CD1c-positive myeloid dendritic cell (primary cell): ENCODE results near the gene ZSWIM3.

Source experiments
- DNase-seq: peaks from one replicate; pipeline ENCODE4 v3.0.0-alpha.2; 2016; ENCODE audit errors: extremely low spot score

Gene ZSWIM3

DNA sequence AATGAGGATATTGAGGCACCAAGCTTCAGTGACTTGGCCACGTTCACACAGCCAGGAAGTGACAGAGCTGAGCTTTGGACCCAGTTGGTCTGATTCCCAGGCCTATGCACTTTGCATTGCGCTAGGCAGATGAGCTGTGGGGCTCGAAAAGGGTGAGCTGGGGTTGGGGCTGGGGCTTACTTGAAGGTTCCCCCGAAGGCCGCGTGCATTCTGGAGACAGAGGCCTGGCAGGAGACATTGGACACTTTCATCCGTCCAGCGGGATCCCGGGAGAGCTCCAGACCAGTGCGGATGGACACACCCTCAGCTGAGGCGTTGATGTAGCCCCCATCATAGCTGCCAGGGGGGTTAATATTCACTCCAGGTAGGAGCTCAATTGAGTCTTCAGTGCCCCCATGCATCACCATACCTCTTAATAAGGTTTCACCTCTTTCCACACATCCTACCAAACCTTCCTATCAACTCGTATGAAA is 52.0 kb downstream of the ZSWIM3 start:
- no peak for DNase-seq

DNA sequence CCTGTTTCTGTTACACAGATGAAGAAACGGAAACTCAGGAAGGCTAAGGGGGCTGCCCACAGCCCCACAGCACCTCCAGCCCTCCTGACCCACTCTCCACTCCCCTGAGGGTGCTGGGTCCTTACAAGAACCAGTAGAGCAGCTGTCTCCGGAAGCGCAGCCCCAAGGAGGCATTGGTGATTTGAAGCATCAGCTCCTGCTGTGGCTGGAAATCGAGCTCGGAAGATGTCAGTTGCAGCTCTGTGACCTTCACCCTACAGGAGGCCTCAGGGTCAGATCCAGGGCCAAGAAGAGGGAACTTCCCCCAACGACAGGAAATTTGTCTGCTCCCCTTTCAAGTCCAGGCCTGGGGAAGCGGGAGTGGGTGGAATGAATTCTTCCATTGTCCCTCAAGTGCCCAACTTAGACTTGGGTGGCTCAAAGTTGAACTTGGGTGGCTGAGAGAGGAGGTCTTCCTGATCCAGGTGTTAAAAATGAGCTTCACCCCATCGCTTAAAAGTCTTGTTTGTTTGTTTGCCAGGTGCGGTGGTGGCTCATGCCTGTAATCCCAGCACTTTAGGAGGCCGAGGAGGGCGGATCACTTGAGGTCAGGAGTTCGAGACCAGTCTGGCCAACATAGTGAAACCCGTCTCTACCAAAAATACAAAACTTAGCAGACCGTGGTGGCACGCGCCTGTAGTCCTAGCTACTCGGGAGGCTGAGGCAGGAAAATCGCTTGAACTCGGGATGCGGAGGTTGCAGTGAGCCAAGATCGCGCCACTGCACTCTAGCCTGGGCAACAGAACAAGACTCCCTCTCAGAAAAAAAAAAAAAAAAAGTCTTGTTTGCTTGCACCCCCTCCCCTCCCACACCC is 52.6 kb downstream of the ZSWIM3 start:
- peak; percentile 70 for DNase-seq

DNA sequence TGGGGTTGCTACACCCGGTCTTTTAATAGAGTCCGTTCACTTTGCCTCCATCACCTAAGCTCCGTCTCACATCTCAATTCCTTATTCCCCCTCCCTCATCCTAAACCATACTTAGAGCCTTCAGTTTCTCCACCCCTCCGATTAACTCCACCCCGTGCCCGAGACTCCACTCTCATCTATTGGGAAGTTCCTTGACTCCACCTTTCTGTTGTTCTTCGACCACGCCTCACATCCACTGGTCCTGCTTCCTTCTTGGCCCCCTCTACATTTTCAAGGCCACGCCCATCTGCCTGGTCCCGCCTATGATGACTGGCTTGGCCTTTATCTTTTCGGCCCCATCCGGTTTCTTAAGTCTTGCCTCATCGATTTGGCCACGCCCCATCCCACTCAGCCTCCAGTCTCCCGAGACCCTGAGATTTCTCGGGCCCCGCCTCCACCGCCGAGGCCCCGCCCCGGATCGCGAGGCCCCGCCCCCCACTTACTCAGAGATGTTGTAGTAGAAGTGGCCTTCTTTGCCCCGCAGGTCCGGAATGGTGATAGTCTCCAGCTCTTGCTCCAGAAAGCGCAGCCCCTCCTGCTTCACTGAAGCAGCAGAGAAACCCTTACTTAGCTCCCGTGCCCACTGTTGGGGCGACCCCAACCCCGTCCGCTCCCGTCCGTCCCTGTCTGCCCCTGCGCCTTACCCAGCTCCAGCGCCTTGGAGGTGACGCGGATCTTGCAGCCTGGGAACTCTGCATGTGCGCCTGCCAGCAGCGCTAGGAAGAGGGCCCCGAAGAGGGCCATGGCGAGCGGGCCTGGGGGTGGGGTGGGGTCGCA is 53.5 kb downstream of the ZSWIM3 start:
- DNase-seq, result peak; percentile 98

DNA sequence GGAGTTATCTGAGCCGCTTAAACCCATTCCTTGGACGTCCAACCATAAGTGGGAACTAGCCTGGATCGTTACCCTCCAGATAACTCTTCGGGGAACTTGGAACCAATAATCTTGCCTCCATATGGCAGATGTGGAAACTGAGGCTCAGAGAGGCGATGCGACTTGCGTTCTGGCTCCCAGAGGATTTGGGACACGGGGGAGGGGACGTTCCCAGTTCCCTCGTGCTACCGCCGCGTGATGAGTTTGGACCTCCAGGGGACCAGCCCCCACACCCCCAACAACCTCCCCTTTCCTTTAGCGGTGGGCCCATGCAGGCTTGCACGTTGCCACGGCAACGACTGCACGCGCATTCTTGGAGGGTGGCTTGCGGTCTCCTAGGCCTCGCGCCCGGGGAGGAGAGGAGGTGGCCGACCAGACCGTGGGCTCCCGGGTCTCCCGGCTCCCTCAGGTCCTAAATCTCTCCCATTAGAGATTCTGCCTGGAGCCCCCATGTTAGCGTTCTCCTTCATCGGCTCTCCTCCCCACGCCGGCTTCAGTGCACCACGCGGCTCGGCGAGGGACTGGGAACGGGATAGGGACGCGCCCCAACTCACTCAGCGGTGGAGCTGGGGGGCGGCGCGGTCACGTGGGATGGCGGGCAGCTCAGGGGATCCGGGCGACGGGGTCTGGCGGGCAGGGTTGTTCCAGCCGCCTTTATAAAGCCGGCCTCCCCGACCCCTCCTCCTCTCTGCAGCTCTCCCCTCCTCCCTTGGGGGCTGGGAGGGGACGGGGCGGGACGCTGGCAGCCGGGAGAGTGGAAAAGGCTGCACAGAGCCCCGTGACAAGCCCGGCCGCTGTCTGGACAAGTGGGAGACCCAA is 54.3 kb downstream of the ZSWIM3 start, which contains the start of gene PLTP:
PLTP (minus strand) TSS at position 670 of the 858 bp plus-strand sequence. CDS start 703 bp downstream, outside the sequence.
- DNase-seq, result peak; percentile 46

DNA sequence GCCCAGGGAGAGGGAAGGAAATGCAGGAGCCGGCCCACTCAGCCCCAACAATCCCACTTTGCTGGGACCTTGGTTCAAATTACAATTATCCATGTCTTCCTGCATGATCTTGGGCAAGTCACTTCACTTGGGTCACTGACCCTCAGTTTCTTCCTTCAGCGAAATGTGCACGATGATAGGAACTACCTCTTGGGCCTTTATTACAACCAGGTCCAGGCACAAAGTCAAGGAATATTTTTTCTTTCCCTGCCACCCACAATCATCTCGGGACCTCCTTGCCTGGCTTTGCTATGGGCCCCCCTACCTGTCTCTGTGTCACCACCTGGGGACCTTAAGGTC is 54.9 kb downstream of the ZSWIM3 start:
- no peak for DNase-seq

DNA sequence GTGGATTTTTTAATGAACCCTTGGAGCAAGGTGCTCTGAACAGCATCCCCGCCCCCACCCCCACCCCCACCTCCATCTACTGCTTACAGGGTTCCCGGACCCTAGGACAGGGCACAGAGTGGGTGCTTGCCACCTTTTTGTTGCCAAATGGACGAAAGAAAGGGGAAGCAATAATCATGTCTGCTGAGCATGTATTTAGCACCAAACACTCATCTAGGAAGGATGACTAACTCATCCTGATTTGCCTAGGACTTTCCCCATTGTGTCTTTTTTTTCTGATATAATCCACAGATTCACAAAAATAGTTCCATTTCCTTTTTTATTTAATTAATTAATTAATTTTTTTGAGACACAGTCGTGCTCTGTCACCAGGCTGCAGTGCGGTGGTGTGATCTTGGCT is 55.7 kb downstream of the ZSWIM3 start:
- DNase-seq, result peak; percentile 80

DNA sequence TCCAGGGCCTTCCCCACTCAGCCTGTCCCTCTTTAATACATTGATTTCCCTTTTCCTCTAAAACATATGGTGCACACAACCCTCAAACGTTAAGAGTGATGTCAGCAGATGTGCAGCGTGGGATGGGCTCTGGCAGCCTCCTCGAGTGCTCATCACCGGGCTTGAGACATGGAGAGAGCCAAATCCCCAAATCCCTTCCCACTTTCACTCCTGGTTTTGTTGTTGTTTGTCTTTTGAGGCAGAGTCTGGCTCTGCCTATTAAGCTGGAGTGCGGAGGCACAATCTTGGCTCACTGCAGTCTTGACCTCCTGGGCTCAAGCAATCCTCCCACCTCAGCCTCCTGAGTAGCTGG is 60.4 kb downstream of the ZSWIM3 start:
- DNase-seq, result no peak

DNA sequence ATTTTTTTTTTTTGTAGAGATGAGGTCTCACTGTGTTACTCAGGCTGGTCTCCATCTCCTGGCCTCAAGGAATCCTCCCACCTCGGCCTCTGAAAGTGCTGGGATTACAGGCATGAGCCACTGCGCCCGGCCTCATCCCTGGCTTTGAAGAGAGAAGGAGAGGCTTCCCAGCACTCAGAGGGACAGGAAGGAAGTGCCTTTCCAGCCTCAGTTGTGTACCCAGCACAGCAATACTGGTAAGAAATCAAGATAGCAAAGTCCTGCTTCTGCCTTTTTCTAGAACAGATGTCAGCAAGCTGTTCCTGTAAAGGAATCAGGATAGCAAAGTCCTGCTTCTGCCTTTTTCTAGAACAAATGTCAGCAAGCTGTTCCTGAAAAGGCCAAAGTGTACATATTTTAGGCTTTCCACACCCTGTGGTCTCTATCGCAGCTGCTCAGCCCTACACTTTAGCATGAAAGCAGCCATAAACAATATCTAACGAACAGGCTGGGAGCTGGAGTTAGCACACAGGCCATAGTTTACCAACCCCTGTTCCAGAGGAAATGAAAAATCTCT is 60.8 kb downstream of the ZSWIM3 start:
- peak; percentile 46 for DNase-seq

DNA sequence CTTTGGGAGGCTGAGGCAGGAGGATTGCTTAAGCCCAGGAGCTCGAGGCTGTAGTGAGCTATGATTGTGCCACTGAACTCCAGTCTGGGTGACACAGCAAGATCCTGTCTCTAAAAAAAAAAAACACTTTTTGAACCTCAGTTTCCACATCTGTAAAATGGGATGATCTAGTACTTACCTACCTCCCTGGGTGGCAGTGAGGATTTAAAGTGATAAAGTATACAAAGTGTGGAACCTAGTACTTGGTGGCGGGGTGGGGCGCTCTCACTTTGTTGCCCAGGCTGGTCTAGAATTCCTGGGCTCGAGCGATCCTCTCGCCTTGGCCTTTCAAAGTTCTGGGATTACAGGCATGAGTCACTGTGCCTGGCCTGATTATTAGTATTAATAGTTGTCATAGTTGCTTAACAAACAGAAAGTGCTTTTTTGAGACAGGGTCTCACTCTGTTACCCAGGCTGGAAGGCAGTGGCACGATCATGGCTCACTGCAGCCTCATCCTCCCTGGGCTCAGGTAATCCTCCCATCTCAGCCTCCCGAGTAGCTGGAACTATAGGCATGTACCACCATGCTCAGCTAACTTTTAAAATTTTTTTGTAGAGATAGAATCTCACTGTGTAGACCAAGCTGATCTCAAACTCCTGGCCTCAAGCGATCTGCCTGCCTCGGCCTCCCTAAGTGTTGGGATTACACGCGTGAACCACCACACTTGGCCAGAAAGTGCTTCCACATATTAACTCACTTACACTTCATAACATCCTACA is 61.5 kb downstream of the ZSWIM3 start:
- no peak for DNase-seq

DNA sequence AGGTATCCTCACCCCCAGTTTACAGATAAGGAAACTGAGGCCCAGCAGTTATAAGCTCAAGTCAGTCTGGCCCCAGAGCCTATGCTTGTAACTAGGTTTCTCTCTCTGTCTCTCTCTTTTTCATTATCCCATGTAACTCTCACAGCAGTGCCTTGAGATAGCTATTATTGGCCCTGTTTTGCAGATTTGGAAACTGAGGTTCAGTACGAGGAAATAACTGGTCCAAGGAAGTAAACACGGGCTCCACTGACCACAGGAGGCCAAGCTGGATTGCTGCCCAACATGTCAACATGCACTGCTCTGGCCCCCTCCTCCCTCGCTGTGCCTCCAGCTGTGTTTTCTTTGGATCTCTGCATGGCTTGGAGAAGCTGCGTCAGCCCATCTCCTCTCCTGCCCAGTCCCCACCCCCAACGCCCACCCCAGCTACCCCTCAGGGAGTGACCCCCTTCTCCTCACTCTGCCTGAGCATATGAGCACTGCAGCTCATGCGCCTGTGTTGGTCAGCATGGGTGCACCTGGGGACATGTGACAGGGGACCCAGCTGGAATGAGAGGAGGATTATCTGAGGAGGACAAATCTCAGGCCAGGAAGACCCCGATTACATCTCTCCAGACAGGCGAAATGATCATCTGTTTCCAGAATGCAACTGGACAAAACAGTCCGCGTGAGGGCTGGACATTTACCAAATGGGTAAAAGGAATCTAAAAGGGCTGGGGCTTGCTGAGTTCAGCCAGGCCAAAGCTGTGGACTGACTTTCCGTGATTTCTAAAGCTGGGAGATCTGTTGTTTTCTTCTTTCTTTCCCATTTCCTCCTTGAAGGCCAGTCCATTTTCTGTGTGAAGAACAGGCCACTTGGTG is 62.4 kb downstream of the ZSWIM3 start:
- no peak for DNase-seq

DNA sequence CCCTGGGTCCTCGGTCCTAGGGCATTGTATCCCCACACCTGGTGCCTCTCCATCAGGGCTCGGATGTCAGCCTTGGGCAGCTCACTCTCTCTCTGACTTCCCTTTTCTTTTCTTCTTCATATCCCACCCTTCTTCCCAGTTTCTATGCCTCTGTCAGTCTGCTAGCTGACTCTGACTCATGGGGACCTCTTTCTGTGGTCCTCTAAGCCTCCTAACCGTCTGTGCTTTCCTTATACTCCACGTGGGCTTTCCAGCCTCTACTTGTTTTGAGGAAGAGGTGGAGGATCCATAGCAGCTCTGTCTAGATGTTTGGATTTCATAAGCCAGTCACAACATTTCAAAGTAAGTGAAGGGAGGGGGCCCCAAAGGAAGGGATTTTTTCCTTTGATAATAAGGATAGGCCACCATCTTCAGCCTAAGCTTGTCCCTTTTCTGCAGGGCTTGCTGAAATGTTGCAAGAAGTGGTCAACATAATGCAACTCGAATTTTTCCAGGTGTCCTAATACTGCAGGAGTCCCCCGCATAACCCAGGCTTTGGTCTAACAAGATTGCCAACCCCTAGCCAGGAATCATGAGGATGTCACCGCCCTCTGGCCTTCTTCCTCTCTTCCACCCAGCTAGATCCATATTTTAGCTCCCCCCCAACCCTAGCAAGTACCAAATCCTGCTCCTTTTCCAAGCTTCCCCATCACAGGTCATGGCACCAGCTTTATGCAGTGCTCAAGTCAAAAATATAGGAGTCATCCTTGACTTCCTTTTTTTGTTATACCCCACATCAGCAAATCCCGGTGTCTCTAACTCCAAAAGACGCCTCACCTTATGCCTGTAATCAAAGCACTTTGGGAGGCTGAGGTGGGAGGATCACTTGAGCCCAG is 63.3 kb downstream of the ZSWIM3 start:
- peak; percentile 23 for DNase-seq

DNA sequence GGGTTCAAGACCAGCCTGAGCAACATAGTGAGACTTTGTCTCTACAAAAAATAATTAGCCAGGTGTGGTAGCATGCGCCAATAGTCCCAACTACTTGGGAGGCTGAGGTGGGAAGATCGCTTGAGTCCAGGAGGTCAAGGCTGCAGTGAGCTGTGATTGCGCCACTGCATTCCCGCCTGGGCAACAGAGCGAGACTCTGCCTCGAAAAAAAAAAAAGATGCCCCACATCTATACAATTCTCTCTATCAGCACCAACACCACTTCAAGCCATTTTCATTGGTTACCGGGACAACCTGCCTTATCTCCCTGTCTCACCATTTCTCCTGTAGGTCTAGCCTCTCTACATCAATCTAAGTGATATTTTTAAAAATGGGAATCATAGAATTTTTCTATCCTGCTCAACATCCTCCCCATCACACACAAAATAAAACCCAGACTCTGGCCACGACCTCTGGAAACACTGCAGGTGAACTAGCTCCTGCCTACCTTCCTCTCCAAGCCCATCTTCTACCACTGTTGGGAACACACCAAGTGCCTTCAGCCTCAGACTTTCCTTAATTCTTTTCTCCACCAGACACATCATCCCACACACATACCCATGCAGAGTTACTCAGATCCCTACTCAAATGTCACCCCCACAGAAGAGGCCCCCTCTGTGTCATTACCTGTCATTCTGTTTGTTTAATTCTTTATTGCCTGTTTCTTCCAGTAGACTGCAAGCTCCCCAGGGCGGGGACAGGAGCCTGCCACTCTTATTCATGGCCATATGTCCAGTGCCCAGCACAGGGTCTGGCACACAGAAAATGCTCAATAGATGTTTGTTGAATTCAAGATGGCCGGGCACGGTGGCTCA is 64.1 kb downstream of the ZSWIM3 start:
- no peak for DNase-seq

DNA sequence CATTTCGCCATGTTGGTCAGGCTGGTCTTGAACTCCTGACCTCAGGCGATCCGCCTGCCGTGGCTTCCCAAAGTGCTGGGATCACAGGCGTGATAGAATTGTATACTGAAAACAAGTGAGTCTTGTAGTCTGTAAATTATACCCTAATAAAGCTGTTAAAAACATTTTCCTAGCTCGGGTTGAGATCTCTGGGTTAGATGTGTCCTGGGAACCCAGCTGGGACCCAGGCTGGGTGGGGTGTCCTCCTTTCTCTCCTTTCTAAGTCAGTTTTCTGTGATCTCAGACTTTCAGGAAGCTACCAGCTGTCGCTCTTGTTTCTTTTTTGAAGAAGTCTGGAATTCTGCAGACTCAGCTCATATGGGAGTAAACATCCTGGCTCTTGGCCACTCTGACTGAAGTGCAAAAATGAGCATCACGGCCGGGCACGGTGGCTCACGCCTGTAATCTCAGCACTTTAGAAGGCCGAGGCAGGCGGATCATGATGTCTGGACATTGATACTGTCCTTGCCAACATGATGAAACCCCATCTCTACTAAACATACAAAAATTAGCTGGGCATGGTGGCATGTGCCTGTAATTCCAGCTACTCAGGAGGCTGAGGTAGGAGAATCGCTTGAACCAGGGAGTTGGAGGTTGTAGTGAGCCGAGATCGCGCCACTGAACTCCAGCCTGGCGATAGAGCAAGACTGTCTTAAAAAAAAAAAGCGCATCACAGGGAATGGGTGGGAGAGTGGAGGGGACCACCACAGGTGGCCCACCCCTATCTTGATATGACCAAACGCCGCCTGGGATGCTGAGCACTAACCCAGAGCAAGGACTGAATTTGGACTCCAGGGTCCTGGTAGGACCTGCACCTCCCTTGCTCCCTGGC is 67.2 kb downstream of the ZSWIM3 start:
- DNase-seq, result peak; percentile 53

DNA sequence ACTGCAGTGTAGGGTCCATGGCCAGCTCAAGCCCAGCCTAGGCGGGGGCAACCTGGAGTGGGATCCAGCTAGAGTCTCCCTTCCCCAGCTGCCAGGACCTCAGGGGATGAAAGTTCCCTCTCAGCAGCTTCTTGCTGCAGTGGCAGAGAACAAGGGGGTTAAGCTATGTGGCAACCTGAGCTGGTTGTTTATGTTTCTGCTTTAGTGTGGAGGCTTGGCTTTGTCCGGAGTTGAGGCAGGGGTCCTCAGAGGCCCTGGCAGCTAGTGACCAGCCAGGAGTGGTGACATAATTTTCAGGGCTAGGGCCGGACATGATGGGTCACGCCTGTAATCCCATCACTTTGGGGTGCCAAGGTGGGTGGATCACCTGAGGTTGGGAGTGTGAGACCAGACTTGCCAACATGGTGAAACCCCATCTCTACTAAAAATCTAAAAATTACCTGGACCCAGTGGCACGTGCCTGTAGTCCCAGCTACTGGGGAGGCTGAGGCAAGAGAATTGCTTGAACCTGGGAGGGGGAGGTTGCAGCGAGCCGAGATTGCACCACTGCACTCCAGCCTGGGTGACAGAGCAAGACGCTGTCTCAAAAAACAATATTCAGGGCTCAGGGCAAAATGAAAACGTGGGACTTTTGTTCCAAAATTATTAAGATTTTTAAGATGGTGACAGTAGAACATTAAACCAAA is 68.5 kb downstream of the ZSWIM3 start:
- no peak for DNase-seq

DNA sequence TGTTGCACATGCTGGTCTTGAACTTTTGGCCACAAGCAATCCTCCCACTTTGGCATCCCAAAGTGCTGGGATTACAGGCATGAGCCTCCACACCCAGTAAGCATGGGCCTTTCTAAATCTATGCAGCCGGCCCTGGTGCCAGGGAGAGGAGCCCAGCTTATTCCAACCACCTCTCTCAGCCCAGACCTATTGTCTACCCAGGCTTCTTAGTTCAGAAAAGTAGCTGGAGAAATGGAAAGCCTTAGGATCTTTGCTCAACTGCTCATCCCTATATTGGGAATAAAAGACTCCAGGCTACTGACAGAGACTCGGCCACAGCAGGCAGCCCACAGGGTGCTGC is 69.3 kb downstream of the ZSWIM3 start:
- DNase-seq, result no peak

DNA sequence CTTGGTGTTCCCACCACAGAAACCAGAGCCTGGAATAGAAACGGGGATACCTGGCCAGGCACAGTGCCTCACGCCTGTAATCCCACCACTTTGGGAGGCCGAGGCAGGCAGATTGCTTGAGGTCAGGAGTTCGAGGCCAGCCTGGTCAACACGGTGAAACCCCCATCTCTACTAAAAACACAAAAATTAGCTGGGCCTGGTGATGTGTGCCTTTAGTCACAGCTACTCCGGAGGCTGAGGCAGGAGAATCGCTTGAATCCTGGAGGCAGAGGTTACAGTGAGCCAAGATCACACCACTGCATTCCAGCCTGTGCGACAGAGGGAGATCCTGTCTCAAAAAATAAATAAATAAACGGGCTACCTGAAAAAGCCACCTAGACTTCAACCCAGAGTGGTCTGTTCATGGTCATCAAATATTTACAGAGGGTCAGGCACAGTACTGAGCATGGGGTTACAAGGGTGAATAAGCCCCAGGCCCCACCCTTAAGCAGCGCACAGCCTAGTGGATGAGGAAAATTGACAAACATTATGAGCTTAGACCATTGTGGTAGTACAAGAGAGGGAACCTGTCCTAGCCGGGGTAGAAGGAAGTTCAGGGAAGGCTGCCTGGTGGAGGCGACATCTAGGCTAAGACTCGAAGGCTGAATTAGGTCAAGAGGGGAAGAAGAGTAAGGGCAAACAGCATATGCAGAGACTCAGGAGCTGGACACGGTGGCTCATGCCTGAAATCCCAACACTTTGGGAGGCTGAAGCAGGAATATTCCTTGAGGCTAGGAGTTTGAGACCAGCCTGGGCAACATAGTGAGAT is 69.9 kb downstream of the ZSWIM3 start:
- DNase-seq, result no peak
